HG03039 (cell line): Measurements from ENCODE around the gene CABP7.

Experiments used
- ATAC-seq: cut with Tn5 transposase; IDR thresholded peaks from one replicate; pipeline ENCODE4 v1.9.1; 2021; ENCODE audit warnings: mild to moderate bottlenecking, moderate library complexity; ENCODE audit not compliant: unreplicated experiment

The CABP7 gene

GRCh38 chr22:29722151-29722550, 2.3 kb downstream of the CABP7 start:
- ATAC-seq = no peak

GRCh38 chr22:29722587-29722986, 2.8 kb downstream of the CABP7 start:
- ATAC-seq = no peak

- ATAC-seq = no peak
Observed at GRCh38 chr22:29723766-29724165, 4.0 kb downstream of the CABP7 start.

GRCh38 chr22:29724843-29725242, 5.0 kb downstream of the CABP7 start:
- no peak for ATAC-seq

- ATAC-seq = no peak
Observed at GRCh38 chr22:29726106-29726505, 6.3 kb downstream of the CABP7 start.

- no peak for ATAC-seq
Observed at GRCh38 chr22:29726512-29727130, 6.8 kb downstream of the CABP7 start.

GRCh38 chr22:29727131-29727523, 7.3 kb downstream of the CABP7 start:
- ATAC-seq = no peak

- ATAC-seq = no peak
Observed at GRCh38 chr22:29729161-29729560, 9.4 kb downstream of the CABP7 start.

GRCh38 chr22:29731058-29731850, 11.5 kb downstream of the CABP7 start:
- no peak for ATAC-seq

- no peak for ATAC-seq
Observed at GRCh38 chr22:29732883-29733282, 13.1 kb downstream of the CABP7 start.

GRCh38 chr22:29733362-29734201, 13.8 kb downstream of the CABP7 start:
- no peak for ATAC-seq

- no peak for ATAC-seq
Observed at GRCh38 chr22:29734406-29734805, 14.6 kb downstream of the CABP7 start.

GRCh38 chr22:29734838-29735237, 15.0 kb downstream of the CABP7 start:
- ATAC-seq = no peak

- ATAC-seq = no peak
Observed at GRCh38 chr22:29735416-29735815, 15.6 kb downstream of the CABP7 start.

GRCh38 chr22:29737251-29738117, 17.7 kb downstream of the CABP7 start:
- no peak for ATAC-seq

- ATAC-seq = no peak
Observed at GRCh38 chr22:29738118-29738815, 18.5 kb downstream of the CABP7 start.

GRCh38 chr22:29739346-29739875, 19.6 kb downstream of the CABP7 start:
- ATAC-seq = no peak

GRCh38 chr22:29740216-29740615, 20.4 kb downstream of the CABP7 start:
- ATAC-seq = no peak

- no peak for ATAC-seq
Observed at GRCh38 chr22:29741926-29742325, 22.1 kb downstream of the CABP7 start.

- ATAC-seq = no peak
Observed at GRCh38 chr22:29742326-29742725, 22.5 kb downstream of the CABP7 start.
